GM12878 (cell line): ENCODE results near the gene FIZ1. TPM values are rescaled to one million over a fixed set of nuclear protein-coding genes. Genes with fewer than 3 reads are reported as not detected.

Source experiments
- ATF7 ChIP-seq: fragments of 450-650 bp; IDR thresholded peaks from 2 replicates; pipeline ENCODE4 v1.6.1; 2016; ENCODE audit warnings: low read depth, mild to moderate bottlenecking
- BCL11A ChIP-seq: IDR thresholded peaks from 2 replicates; pipeline ENCODE4 v1.6.1; 2011; ENCODE audit warnings: low read depth, low read length
- BMI1 ChIP-seq: fragments of 450-650 bp; IDR thresholded peaks from 2 replicates; pipeline ENCODE4 v1.6.1; 2016; ENCODE audit warnings: mild to moderate bottlenecking, moderate library complexity, borderline replicate concordance
- CBFB ChIP-seq: IDR thresholded peaks from 2 replicates; pipeline ENCODE4 v1.6.1; 2016; ENCODE audit warnings: antibody characterized with exemption, low read depth
- CTCF ChIP-seq, 3 experiments: IDR thresholded peaks in 2 of 3; conservative IDR thresholded peaks in 1 of 3; 2 replicates each; pipeline ENCODE4 v1.5.1; 2011; ENCODE audit warnings: low read depth in 3 of 3, low read length in 3 of 3, mild to moderate bottlenecking in 3 of 3, control low read depth in 2 of 3, moderate library complexity in 2 of 3, inconsistent platforms in 1 of 3, mixed read lengths in 1 of 3; ENCODE audit not compliant: control insufficient read depth in 2 of 3, insufficient read depth in 1 of 3; ENCODE audit errors: extremely low read depth in 1 of 3
- MTA3 ChIP-seq: IDR thresholded peaks from 2 replicates; pipeline ENCODE4 v1.6.1; 2012; ENCODE audit warnings: low read length, inconsistent platforms, borderline replicate concordance
- NFYA ChIP-seq: IDR thresholded peaks from 2 replicates; pipeline ENCODE4 v1.6.1; 2011; ENCODE audit warnings: low read depth, mild to moderate bottlenecking, low read length, improper control_type of control experiment, borderline replicate concordance
- NR2F1 ChIP-seq: fragments of 450-650 bp; conservative IDR thresholded peaks from 2 replicates; pipeline ENCODE4 v1.6.1; 2017; ENCODE audit warnings: mild to moderate bottlenecking
- NRF1 ChIP-seq: conservative IDR thresholded peaks from 2 replicates; pipeline ENCODE4 v1.6.1; 2011; ENCODE audit warnings: mild to moderate bottlenecking, low read depth, low read length, improper control_type of control experiment
- PKNOX1 ChIP-seq: fragments of 450-650 bp; IDR thresholded peaks from 2 replicates; pipeline ENCODE4 v1.6.1; 2016; ENCODE audit warnings: mild to moderate bottlenecking
- SIN3A ChIP-seq: IDR thresholded peaks from 2 replicates; pipeline ENCODE4 v1.6.1; 2012; ENCODE audit warnings: low read depth, low read length, improper control_type of control experiment
- SMC3 ChIP-seq: IDR thresholded peaks from 2 replicates; pipeline ENCODE4 v1.6.1; 2011; ENCODE audit warnings: low read length, improper control_type of control experiment, borderline replicate concordance
- SREBF1 ChIP-seq: IDR thresholded peaks from 2 replicates; pipeline ENCODE4 v1.6.1; 2012; ENCODE audit warnings: mild to moderate bottlenecking, low read length
- SREBF2 ChIP-seq: IDR thresholded peaks from 2 replicates; pipeline ENCODE4 v1.6.1; 2012; ENCODE audit warnings: mild to moderate bottlenecking, low read length
- SUZ12 ChIP-seq: fragments of 200-600 bp; sonication (generic); IDR thresholded peaks from one replicate; pipeline ENCODE4 v1.6.1; 2018; ENCODE audit warnings: antibody characterized with exemption, mild to moderate bottlenecking; ENCODE audit not compliant: unreplicated experiment
- WRNIP1 ChIP-seq: IDR thresholded peaks from 2 replicates; pipeline ENCODE4 v1.6.1; 2011; ENCODE audit warnings: low read depth, low read length, improper control_type of control experiment, borderline replicate concordance
- YY1 ChIP-seq: IDR thresholded peaks from 2 replicates; pipeline ENCODE4 v1.6.1; 2011; ENCODE audit warnings: low read depth, mild to moderate bottlenecking, low read length
- ZNF207 ChIP-seq: fragments of 450-650 bp; IDR thresholded peaks from 2 replicates; pipeline ENCODE4 v1.6.1; 2014; ENCODE audit warnings: antibody characterized with exemption, mild to moderate bottlenecking, borderline replicate concordance
- polyA plus RNA-seq, 11 experiments: library from polyadenylated mRNA; depleted of rRNA in 4 of 11; unstranded in 6 of 11; stranded (reverse) in 5 of 11; fragments of >200 nt; fragmentation: Nextera tagmentation in 4 of 11; fragmentation: Illumina TruSeq in 1 of 11; extraction: Ambion mirVana in 4 of 11; extraction: Trizol in 1 of 11; gene quantifications; 1 replicate in 1 of 11; 2 replicates in 10 of 11; pipeline versions ENCODE4 v1.2.1 to v1.2.3, GENCODE V29; 2011 to 2016; ENCODE audit warnings: inconsistent platforms in 2 of 11, missing spikeins in 2 of 11, low read depth in 1 of 11
- total RNA-seq, 4 experiments: library from RNA; depleted of rRNA in 3 of 4; stranded (reverse); fragments of >200 nt in 3 of 4; fragmentation: Illumina TruSeq in 1 of 4; extraction: Trizol in 1 of 4; gene quantifications; 2 replicates each; pipeline versions ENCODE4 v1.2.1 to v1.2.3, GENCODE V29; 2013 to 2021
- TF ChIP-seq, protein P1 (sequence below): IDR thresholded peaks from 2 replicates; pipeline ENCODE4 v1.6.1; 2012; ENCODE audit warnings: mild to moderate bottlenecking, low read depth, low read length
- TF ChIP-seq, protein P2 (sequence below): fragments of 450-650 bp; IDR thresholded peaks from 2 replicates; pipeline ENCODE4 v1.6.1; 2017; ENCODE audit warnings: borderline replicate concordance
- TF ChIP-seq, protein P3 (sequence below): IDR thresholded peaks from 2 replicates; pipeline ENCODE4 v1.6.1; 2012; ENCODE audit warnings: low read depth, low read length, improper control_type of control experiment

FIZ1 gene
- total and polyA plus RNA-seq, 10 of the 15 experiments (the other 5 are each of a cell fraction or from before 2014, with no cell fraction given): 0.60 to 16.8 (median 4.2) TPM

- TF ChIP-seq, protein P1, sequence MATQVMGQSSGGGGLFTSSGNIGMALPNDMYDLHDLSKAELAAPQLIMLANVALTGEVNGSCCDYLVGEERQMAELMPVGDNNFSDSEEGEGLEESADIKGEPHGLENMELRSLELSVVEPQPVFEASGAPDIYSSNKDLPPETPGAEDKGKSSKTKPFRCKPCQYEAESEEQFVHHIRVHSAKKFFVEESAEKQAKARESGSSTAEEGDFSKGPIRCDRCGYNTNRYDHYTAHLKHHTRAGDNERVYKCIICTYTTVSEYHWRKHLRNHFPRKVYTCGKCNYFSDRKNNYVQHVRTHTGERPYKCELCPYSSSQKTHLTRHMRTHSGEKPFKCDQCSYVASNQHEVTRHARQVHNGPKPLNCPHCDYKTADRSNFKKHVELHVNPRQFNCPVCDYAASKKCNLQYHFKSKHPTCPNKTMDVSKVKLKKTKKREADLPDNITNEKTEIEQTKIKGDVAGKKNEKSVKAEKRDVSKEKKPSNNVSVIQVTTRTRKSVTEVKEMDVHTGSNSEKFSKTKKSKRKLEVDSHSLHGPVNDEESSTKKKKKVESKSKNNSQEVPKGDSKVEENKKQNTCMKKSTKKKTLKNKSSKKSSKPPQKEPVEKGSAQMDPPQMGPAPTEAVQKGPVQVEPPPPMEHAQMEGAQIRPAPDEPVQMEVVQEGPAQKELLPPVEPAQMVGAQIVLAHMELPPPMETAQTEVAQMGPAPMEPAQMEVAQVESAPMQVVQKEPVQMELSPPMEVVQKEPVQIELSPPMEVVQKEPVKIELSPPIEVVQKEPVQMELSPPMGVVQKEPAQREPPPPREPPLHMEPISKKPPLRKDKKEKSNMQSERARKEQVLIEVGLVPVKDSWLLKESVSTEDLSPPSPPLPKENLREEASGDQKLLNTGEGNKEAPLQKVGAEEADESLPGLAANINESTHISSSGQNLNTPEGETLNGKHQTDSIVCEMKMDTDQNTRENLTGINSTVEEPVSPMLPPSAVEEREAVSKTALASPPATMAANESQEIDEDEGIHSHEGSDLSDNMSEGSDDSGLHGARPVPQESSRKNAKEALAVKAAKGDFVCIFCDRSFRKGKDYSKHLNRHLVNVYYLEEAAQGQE: no peak
- TF ChIP-seq NR2F1 (no peak), ATF7 (peak; percentile 41; the same call in 1 of the 2 replicates), ZNF207 (no peak), SREBF2 (no peak), NRF1 (no peak), WRNIP1 (no peak), CBFB (no peak), BMI1 (no peak), YY1 (peak; percentile 71; the same call in 1 of the 2 replicates), CTCF (IDR thresholded peaks at IDR 0.05 in 2 of 3, conservative IDR thresholded peaks at IDR 0.05 in 1 of 3; ENCODE audit: control insufficient read depth in 2 of 3, extremely low read depth in 1 of 3, insufficient read depth in 1 of 3, low read depth in 3 of 3, low read length in 3 of 3) (peak; percentile 78 to 93 (median 81); a peak in 5 of 6 replicates), NFYA (no peak), SMC3 (peak; percentile 51; the same call in 1 of the 2 replicates), SIN3A (peak; percentile 73; the same call in 1 of the 2 replicates), SUZ12 (no peak), SREBF1 (no peak), MTA3 (no peak), BCL11A (no peak), PKNOX1 (no peak)
- TF ChIP-seq, protein P2, sequence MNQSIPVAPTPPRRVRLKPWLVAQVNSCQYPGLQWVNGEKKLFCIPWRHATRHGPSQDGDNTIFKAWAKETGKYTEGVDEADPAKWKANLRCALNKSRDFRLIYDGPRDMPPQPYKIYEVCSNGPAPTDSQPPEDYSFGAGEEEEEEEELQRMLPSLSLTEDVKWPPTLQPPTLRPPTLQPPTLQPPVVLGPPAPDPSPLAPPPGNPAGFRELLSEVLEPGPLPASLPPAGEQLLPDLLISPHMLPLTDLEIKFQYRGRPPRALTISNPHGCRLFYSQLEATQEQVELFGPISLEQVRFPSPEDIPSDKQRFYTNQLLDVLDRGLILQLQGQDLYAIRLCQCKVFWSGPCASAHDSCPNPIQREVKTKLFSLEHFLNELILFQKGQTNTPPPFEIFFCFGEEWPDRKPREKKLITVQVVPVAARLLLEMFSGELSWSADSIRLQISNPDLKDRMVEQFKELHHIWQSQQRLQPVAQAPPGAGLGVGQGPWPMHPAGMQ: no peak
- TF ChIP-seq, protein P3, sequence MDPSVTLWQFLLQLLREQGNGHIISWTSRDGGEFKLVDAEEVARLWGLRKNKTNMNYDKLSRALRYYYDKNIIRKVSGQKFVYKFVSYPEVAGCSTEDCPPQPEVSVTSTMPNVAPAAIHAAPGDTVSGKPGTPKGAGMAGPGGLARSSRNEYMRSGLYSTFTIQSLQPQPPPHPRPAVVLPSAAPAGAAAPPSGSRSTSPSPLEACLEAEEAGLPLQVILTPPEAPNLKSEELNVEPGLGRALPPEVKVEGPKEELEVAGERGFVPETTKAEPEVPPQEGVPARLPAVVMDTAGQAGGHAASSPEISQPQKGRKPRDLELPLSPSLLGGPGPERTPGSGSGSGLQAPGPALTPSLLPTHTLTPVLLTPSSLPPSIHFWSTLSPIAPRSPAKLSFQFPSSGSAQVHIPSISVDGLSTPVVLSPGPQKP: no peak
Measured at GRCh38 chr19:55605637-55606470, 6.5 kb upstream of the FIZ1 start, which contains the start of gene ZNF865 (continued).
